ENCODE data around the gene LIMCH1.

Gene LIMCH1

DNA sequence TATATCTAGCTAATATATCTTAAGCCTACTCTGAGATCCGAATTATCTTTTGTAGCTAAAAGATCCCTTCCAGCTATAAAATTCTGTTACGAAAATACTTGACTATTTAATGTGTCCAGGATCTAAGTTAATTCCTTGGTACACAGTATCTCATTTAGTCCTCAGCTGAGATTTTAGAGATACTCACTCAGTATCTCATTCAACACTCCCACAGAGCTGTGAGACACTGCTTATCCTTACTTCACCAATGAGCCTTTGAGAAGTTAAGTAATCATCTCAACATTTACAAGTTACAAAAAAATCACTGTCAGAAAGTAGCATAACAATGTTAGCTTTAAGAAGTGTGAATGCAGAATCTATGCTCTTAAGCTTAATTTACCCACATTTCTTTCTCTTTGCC is 76.6 kb downstream of the LIMCH1 start:
- no peak for DNase-seq (ENCODE audit: insufficient read length)
- TF ChIP-seq POLR2A (IDR thresholded peaks at IDR 0.05; ENCODE audit: low read depth, low read length) (no peak), TAF1 (IDR thresholded peaks at IDR 0.05; ENCODE audit: borderline replicate concordance, low read depth, low read length) (no peak), POLR2AphosphoS5 (IDR thresholded peaks at IDR 0.05; ENCODE audit: low read depth, low read length) (no peak)
- no peak for FAIRE-seq

DNA sequence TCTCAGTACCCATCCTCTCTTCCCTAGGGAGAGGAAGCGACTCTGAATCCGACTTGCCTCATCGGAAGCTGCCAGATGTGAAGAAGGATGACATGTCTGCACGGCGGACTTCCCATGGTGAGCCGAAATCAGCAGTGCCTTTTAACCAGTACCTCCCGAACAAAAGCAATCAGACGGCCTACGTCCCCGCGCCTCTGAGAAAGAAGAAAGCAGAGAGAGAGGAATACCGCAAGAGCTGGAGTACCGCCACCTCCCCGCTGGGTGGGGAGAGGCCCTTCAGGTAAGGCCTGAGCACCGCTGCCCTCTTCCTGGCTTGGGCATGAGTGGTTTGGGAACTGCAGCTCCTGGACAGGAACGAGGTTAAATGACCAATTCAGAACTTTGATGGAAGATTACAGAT is 81.2 kb downstream of the LIMCH1 start:
- no peak for FAIRE-seq
- DNase-seq (ENCODE audit: insufficient read length): no peak
- TF ChIP-seq POLR2AphosphoS5 (IDR thresholded peaks at IDR 0.05; ENCODE audit: low read depth, low read length) (no peak), POLR2A (IDR thresholded peaks at IDR 0.05; ENCODE audit: low read depth, low read length) (no peak), TAF1 (IDR thresholded peaks at IDR 0.05; ENCODE audit: borderline replicate concordance, low read depth, low read length) (no peak)

DNA sequence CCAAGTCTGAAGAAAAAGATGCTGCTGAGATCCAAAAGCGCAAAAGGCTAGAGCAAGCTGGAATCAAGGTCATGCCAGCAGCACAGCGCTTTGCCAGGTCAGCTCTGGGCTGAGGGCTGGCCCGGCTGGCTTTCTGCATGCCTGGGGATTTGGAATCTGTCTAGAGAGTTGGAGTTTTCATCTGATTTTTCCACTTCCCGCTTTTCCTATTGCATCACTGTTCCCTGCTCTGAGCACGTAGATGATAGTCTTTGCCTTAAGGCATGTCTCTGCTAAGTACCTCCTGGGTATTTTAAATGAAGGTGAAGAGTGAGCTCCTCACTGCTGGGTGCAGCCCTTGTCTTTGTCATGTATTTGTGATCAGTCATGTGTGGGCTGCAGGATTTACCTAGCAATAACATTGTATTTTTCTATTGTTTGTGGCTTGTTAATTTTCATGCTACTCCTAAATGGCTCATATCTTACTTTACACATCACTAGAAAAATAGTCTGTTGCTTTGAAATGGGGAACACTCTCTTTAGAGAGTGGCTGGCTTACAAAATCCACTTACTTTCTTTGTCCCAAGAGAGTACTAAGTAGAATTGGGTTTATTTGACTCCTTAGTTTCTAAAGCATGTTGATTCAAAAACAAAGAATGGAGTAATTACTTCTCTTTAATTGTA is 82.8 kb downstream of the LIMCH1 start:
- FAIRE-seq (no peak), DNase-seq (ENCODE audit: insufficient read length) (no peak)
- no peak for TF ChIP-seq POLR2A (IDR thresholded peaks at IDR 0.05; ENCODE audit: low read depth, low read length)
- TF ChIP-seq POLR2AphosphoS5 (IDR thresholded peaks at IDR 0.05; ENCODE audit: low read depth, low read length): no peak

DNA sequence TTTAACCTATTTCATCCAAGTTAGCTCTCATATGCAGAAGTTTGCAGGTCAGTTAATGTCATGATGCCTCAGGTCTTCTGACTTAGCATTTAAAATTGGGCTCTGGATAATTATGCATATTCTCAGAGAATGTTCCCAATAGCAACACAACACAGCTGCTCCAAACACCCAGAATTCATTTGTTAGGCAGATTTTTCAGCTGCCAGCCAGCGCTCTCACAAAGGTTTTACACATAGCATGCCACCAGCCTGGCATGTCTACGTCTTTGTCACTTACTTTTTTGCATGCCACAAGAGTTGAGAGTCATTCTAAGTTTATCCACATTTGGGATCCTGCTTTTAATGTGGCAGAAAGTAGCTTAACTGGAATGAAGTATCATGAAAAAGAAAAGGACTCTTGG is 84.8 kb downstream of the LIMCH1 start:
- no peak for FAIRE-seq
- no peak for DNase-seq (ENCODE audit: insufficient read length)
- TF ChIP-seq POLR2A (IDR thresholded peaks at IDR 0.05; ENCODE audit: low read depth, low read length) (no peak), TAF1 (IDR thresholded peaks at IDR 0.05; ENCODE audit: borderline replicate concordance, low read depth, low read length) (no peak), POLR2AphosphoS5 (IDR thresholded peaks at IDR 0.05; ENCODE audit: low read depth, low read length) (no peak)

DNA sequence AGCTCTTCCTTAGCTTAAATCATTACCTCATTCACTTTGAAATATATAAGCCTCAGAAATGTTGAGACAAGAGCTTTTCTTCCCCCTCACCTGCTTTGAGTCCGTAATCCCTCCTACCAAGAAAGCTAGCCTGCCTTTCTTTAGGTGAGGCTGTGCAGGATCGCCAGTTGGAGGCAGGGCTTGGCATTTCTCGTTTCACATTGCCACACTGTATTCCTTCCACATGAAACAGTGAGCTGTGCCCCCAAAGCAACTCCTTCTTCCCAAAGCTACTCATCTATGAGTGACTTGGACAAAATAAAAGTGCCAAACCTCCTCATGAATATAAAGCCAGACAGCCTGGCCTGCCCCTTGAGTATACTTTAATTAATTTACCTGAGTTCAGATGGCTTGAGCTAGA is 86.8 kb downstream of the LIMCH1 start:
- DNase-seq (ENCODE audit: insufficient read length): no peak
- TF ChIP-seq POLR2A (IDR thresholded peaks at IDR 0.05; ENCODE audit: low read depth, low read length) (no peak), TAF1 (IDR thresholded peaks at IDR 0.05; ENCODE audit: borderline replicate concordance, low read depth, low read length) (no peak), POLR2AphosphoS5 (IDR thresholded peaks at IDR 0.05; ENCODE audit: low read depth, low read length) (no peak)
- no peak for FAIRE-seq

DNA sequence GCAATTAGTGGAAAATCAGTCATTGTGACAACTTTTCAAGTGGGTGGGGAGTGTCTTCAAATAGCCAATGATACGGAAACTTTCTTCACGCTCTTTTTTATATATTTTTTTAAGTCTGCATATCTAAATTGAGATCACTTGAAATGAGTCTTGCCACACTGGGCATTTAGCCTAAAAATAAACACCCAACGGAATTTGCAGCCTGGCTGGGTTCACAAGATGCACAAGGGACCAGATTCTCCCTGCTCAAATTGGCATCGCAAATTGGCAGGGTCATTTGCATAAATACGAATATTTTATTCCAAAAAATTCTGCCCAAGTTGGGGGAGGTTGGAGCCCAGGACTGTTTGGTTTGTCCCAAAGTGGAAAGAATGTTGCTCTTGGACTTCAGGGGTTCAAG is 87.6 kb downstream of the LIMCH1 start:
- TF ChIP-seq POLR2AphosphoS5 (IDR thresholded peaks at IDR 0.05; ENCODE audit: low read depth, low read length) (no peak), TAF1 (IDR thresholded peaks at IDR 0.05; ENCODE audit: borderline replicate concordance, low read depth, low read length) (no peak), POLR2A (IDR thresholded peaks at IDR 0.05; ENCODE audit: low read depth, low read length) (no peak)
- FAIRE-seq: no peak
- DNase-seq (ENCODE audit: insufficient read length): no peak

DNA sequence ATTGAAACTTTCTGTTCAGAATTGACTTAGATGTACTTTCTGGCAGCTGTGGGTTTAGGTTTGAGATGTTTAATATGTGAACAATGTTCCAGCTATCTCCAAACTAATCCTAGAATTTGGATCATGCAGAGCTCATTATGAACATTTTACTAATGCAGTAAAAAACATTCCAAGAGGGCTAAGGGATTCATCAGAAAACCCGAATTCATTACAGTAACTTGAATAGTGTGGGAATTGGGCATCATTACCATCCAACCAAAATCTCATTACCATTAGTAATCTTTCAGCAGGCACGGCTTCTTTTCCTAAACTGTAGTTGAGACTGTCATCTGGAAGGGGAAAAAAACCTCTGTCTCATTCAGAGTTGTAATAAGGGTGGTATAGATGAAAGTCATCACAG is 91.0 kb downstream of the LIMCH1 start:
- no peak for TF ChIP-seq POLR2AphosphoS5 (IDR thresholded peaks at IDR 0.05; ENCODE audit: low read depth, low read length)
- TF ChIP-seq POLR2A (IDR thresholded peaks at IDR 0.05; ENCODE audit: low read depth, low read length): no peak
- TF ChIP-seq TAF1 (IDR thresholded peaks at IDR 0.05; ENCODE audit: borderline replicate concordance, low read depth, low read length): no peak
- no peak for FAIRE-seq
- no peak for DNase-seq (ENCODE audit: insufficient read length)

DNA sequence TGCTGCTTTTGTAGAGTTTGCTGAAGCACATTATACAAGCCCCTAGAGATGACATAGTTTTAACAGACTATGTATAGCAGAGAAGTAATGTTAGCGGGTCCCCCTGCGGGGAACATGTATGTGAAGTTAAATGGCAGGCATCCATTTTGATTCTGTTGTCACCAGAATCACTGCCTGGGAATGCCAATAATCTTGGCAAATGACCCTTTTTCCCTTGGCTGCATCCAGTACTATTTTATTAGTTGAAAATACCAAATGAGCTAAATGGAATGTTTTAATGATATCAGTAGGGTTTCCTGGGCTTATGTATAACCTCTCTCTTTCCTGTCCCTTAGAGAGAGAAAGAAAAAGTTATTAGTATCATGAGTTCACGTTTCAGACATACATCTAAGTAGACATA is 93.6 kb downstream of the LIMCH1 start:
- no peak for TF ChIP-seq TAF1 (IDR thresholded peaks at IDR 0.05; ENCODE audit: borderline replicate concordance, low read depth, low read length)
- no peak for TF ChIP-seq POLR2AphosphoS5 (IDR thresholded peaks at IDR 0.05; ENCODE audit: low read depth, low read length)
- TF ChIP-seq POLR2A (IDR thresholded peaks at IDR 0.05; ENCODE audit: low read depth, low read length): no peak
- DNase-seq (ENCODE audit: insufficient read length) (no peak), FAIRE-seq (no peak)

DNA sequence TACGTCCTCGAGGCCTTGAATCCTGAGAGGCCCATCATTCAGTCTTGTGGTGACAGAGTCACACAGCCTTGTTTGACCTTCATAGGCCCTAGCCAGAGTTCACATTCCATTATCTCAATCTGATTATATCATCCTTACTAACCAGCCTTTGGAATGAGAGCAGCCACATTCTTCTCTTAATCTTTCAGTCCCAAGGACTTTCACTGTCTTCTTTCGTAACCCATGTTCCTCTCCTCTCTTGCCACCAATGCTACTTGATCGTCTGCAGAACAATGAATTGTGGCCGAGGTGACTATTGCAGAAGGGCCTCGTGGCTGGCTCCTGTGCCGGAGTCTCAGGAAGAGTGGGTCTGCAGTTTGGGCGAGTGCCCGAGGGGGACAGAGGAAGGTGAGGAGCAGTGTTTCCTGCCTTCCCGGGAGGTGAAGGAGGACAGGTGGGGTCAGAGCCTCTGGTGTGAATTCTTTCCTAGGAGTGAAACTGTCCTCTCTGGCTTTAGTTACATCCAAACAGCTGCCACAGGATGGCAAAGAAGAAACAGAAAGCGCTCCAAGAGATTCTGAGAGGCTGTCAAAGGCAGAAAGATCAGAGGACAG is 94.6 kb downstream of the LIMCH1 start:
- no peak for TF ChIP-seq POLR2A (IDR thresholded peaks at IDR 0.05; ENCODE audit: low read depth, low read length)
- TF ChIP-seq POLR2AphosphoS5 (IDR thresholded peaks at IDR 0.05; ENCODE audit: low read depth, low read length): no peak
- FAIRE-seq (no peak), DNase-seq (ENCODE audit: insufficient read length) (no peak)

DNA sequence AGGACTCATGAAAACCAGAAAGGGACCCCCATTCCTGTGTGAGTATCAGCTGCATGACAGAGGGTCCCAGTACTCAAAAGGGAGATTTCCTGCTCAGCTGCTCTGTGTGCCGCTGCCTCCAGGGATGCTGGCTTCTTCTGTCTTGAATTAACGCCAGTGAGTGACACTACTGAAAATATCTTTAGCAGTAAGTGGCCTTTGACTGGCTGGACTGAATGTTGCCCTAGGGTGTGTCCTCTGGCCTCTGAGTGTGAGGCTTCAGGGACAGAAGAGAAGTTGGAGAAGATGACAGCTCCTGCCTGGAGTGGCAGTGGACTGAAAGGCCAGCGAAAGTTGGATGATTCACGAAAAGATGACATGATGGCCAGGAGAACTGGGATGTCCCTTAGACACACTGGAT is 95.4 kb downstream of the LIMCH1 start:
- TF ChIP-seq POLR2A (IDR thresholded peaks at IDR 0.05; ENCODE audit: low read depth, low read length) (no peak), TAF1 (IDR thresholded peaks at IDR 0.05; ENCODE audit: borderline replicate concordance, low read depth, low read length) (no peak), POLR2AphosphoS5 (IDR thresholded peaks at IDR 0.05; ENCODE audit: low read depth, low read length) (no peak)
- no peak for FAIRE-seq
- no peak for DNase-seq (ENCODE audit: insufficient read length)

DNA sequence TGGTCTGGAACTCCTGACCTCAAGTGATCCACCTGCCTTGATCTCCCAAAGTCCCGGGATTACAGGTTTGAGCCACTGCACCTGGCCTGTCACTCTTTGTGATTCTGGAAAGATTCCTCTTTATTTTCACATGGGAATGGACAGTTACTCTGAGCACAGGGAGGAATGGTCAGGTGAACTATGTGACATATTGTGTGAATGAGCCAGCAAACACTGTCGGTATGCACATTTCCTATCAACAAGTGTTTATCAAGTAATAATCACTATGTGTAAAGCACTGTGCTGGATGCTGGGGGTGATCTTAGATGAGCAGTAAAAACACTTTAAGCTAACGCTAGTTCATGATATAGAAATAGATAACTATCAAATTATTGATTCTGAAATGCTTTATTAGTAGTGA is 97.5 kb downstream of the LIMCH1 start:
- no peak for FAIRE-seq
- TF ChIP-seq TAF1 (IDR thresholded peaks at IDR 0.05; ENCODE audit: borderline replicate concordance, low read depth, low read length) (no peak), POLR2A (IDR thresholded peaks at IDR 0.05; ENCODE audit: low read depth, low read length) (no peak), POLR2AphosphoS5 (IDR thresholded peaks at IDR 0.05; ENCODE audit: low read depth, low read length) (no peak)

DNA sequence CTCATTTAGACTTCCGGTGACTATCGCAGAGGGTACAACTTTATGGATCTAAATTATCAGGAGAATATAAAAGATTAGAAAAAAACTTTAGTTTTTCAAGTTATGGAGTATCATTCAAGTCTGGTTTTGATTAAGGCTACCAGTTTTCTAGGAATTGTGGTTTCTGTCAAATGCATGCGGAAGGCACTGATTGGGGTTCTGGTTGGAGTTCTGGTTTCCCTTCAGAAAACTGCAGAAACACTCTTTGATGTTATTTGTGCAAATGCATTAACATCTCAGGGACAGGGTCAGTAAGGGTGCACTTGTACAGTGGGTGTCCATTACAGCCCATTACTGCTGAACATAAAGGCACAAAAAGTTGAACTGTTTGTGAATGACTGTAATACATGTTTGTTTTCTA is 100.2 kb downstream of the LIMCH1 start:
- TF ChIP-seq TAF1 (IDR thresholded peaks at IDR 0.05; ENCODE audit: borderline replicate concordance, low read depth, low read length) (no peak), POLR2A (IDR thresholded peaks at IDR 0.05; ENCODE audit: low read depth, low read length) (no peak)
- FAIRE-seq: no peak
- no peak for DNase-seq (ENCODE audit: insufficient read length)

More for the DNA sequence above, 97.5 kb downstream of the LIMCH1 start:
- no peak for DNase-seq (ENCODE audit: insufficient read length)
